ENCODE data around the gene VWF. TPM values are rescaled to one million over a fixed set of nuclear protein-coding genes. Genes with fewer than 3 reads are reported as not detected.

Gene VWF
- total and polyA plus RNA-seq, 7 donors = 0.60 to 98.0 (median 42.2) TPM

DNA sequence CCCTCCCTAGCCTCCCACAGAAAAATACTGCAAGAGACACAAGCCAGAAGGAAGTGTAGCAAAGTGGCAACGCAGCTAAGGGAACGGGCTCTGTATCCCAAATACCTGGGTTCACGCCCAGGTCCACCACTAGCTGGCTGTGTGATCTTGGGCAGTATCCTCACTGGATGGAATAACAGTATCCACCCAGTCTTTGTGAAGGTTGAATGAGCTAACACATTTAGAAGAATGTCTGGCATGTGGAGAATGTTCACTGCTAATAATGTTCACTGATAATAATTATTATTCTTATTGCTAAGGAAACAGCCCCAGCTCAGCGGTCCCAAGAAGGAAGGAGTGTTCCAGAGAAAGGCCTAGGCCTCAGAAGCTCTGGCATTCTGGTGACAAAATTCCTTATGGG, 70.9 kb downstream of the VWF start:
- H3K4me3 ChIP-seq = no peak overlapping the region
- H3K4me1 ChIP-seq = peaks cover 0 to 10% (median 6%) of the 10 kb centered on the region in 4 donors
- H3K27me3 ChIP-seq = peaks cover 0 to 20% (median 0%) of the 10 kb centered on the region in 3 donors
- no peaks in the 10 kb centered on the region for H3K36me3 ChIP-seq
- no peak overlapping the region for H3K27ac ChIP-seq
- TF ChIP-seq EP300 (IDR thresholded peaks at IDR 0.05) (no peak), POLR2AphosphoS5 (IDR thresholded peaks at IDR 0.05) (no peak), POLR2A (IDR thresholded peaks at IDR 0.05) (no peak)
- TF ChIP-seq, protein P1, sequence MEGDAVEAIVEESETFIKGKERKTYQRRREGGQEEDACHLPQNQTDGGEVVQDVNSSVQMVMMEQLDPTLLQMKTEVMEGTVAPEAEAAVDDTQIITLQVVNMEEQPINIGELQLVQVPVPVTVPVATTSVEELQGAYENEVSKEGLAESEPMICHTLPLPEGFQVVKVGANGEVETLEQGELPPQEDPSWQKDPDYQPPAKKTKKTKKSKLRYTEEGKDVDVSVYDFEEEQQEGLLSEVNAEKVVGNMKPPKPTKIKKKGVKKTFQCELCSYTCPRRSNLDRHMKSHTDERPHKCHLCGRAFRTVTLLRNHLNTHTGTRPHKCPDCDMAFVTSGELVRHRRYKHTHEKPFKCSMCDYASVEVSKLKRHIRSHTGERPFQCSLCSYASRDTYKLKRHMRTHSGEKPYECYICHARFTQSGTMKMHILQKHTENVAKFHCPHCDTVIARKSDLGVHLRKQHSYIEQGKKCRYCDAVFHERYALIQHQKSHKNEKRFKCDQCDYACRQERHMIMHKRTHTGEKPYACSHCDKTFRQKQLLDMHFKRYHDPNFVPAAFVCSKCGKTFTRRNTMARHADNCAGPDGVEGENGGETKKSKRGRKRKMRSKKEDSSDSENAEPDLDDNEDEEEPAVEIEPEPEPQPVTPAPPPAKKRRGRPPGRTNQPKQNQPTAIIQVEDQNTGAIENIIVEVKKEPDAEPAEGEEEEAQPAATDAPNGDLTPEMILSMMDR (IDR thresholded peaks at IDR 0.05) = no peak
- DNase-seq = no peak
- no peaks in the 10 kb centered on the region for H3K9me3 ChIP-seq
- WGBS, 2 donors = 79 to 81% methylated on average over 4 of the region's 4 CpGs
- intact Hi-C loops (cut with DNase I) = no loop called here

DNA sequence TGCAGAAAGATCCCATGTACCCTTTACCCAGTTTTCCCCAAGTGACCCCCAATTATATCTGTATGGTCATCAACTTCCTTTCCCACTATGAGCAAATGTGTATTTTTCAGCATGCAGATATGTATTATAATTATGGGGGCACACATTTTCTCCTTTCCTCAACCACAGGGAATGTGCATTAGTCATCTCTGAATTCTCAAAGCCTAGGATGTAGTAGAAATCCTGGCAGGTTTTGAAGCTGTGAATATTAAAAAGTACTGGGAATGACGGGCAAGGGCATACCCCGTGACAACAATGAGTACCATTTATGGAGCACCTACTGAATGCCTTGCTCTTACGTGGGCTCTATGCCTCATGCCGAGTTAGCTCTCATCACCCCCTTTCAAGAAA, 71.5 kb downstream of the VWF start:
- Histone ChIP-seq H3K4me1 (peaks cover 0 to 10% (median 6%) of the 10 kb centered on the region in 4 donors), H3K4me3 (no peak overlapping the region), H3K9me3 (no peaks in the 10 kb centered on the region), H3K36me3 (no peaks in the 10 kb centered on the region), H3K27ac (no peak overlapping the region), H3K27me3 (peaks cover 0 to 20% (median 0%) of the 10 kb centered on the region in 3 donors)
- intact Hi-C loops (cut with DNase I) = no loop called here
- 94 to 96% methylated on average over 4 of the region's 4 CpGs for WGBS, 2 donors
- no peak for TF ChIP-seq EP300 (IDR thresholded peaks at IDR 0.05)
- TF ChIP-seq, protein P1 (IDR thresholded peaks at IDR 0.05) = no peak
- TF ChIP-seq POLR2AphosphoS5 (IDR thresholded peaks at IDR 0.05) = no peak
- TF ChIP-seq POLR2A (IDR thresholded peaks at IDR 0.05) = no peak
- no peak for DNase-seq

DNA sequence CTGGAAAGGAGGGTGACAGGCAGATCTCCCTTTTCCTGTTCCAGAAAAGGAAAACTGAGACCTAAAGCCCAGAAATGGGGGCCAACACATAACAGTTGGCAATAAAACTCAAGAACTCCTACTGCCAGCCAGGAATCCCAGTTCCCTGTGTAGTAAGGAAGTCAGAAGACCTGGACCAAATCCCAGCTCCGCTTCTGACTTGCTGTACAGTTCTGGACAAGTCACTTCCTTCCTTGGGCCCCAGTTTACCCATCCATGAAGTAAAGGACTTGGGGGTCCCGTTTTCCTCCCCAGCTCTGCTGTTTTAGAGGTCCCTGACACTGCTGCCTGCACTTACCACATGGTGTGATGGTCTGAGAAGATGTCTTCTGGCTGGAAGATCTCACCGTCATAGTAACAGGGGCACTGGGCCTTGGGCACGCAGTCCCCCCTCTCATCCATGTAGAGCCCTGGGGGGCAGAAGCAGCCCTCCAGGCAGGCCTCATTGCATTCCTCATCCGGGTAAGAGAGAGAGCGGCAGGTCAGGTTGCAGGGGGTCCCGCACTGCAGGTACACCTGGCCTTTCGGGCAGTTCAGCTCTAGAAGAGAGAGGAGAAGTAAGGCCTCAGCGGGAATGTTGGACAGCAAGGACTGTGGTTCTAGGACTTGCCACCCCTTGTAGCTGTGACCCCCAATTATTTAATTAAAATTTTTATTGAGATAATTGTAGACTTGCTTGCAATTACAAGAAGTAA, 72.1 kb downstream of the VWF start:
- TF ChIP-seq POLR2AphosphoS5 (IDR thresholded peaks at IDR 0.05) = no peak
- no peak for TF ChIP-seq EP300 (IDR thresholded peaks at IDR 0.05)
- TF ChIP-seq, protein P1 (IDR thresholded peaks at IDR 0.05) = no peak
- no peak for TF ChIP-seq POLR2A (IDR thresholded peaks at IDR 0.05)
- WGBS, 2 donors = 92% methylated on average over 9 of the region's 9 CpGs
- Histone ChIP-seq H3K36me3 (no peaks in the 10 kb centered on the region), H3K27ac (no peak overlapping the region), H3K4me3 (no peak overlapping the region), H3K4me1 (peaks cover 0 to 10% (median 6%) of the 10 kb centered on the region in 4 donors), H3K27me3 (peaks cover 0 to 15% (median 0%) of the 10 kb centered on the region in 3 donors), H3K9me3 (no peaks in the 10 kb centered on the region)
- intact Hi-C loops (cut with DNase I) = no loop called here
- DNase-seq = no peak

DNA sequence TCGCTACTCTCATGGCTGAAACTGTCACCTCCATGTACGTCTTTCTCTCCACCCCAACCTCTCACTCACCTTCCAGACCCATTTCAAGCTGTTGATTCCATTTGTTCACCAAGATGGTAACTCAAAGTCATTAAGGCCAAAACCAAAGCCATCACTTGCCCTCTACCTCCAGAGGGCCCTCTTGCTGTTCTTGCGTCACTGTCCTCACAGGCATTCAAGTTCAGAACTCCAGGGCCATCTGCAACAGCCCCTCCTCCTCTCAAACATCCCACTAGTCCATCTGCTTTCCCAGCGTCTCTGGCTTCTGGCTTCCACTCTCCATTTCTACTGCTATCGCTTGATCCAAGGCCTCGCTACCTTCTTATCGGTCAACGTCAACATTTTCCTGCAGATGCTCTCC, 74.5 kb downstream of the VWF start:
- Histone ChIP-seq H3K4me1 (peaks cover 0 to 3% (median 0%) of the 10 kb centered on the region in 4 donors), H3K36me3 (no peaks in the 10 kb centered on the region), H3K9me3 (no peaks in the 10 kb centered on the region), H3K27ac (no peak overlapping the region), H3K27me3 (no peaks in the 10 kb centered on the region), H3K4me3 (no peak overlapping the region)
- DNase-seq = no peak
- TF ChIP-seq EP300 (IDR thresholded peaks at IDR 0.05) (no peak), POLR2A (IDR thresholded peaks at IDR 0.05) (no peak), POLR2AphosphoS5 (IDR thresholded peaks at IDR 0.05) (no peak)
- TF ChIP-seq, protein P1 (IDR thresholded peaks at IDR 0.05) = no peak
- intact Hi-C loops (cut with DNase I) = no loop called here
- WGBS, 2 donors = 95 to 96% methylated on average over 8 of the region's 8 CpGs

All from sigmoid colon (tissue), 7 donors.